PC-3 (cell line): ENCODE data around the gene ADAM12. TPM values are rescaled to one million over a fixed set of nuclear protein-coding genes. Genes with fewer than 3 reads are reported as not detected.

Source experiments
- ATAC-seq: fragments of 200-7000 bp; cut with Tn5 transposase; 2 replicates; pipeline ENCODE4 v1.9.1; 2020; ENCODE audit warnings: mild to moderate bottlenecking, moderate library complexity
- BruUV-seq: library from RNA; stranded (reverse); fragments of 400-500 nt; replicated peaks from 2 replicates; lab custom pipeline; 2021; lab: Mats Ljungman, UMichigan
- CTCF ChIA-PET: fragments of 300-600 bp; sonication (Branson Sonifier 250); formaldehyde crosslinking; loops from one replicate; lab custom pipeline; 2022; ENCODE audit warnings: antibody characterized with exemption; lab: Charles Lee
- POLR2A ChIA-PET: fragments of 300-600 bp; sonication (Branson Sonifier 250); formaldehyde crosslinking; loops from one replicate; lab custom pipeline; 2022; ENCODE audit warnings: antibody characterized with exemption; ENCODE audit not compliant: unreplicated experiment; lab: Charles Lee
- DNase-seq: peaks from one replicate; pipeline ENCODE4 v3.0.0-alpha.2; 2015
- H2AFZ ChIP-seq: fragments of 300-600 bp; sonication (generic); 2 replicates; pipeline ENCODE4 v1.6.0; 2016; ENCODE audit warnings: antibody characterized with exemption, low read length
- H3F3A ChIP-seq: fragments of 300-600 bp; sonication (generic); one replicate; pipeline ENCODE4 v1.6.0; 2017; ENCODE audit warnings: antibody characterized with exemption, low read length, control low read depth, mild to moderate bottlenecking; ENCODE audit not compliant: unreplicated experiment
- H3K27ac ChIP-seq: fragments of 300-600 bp; sonication (generic); 2 replicates; pipeline ENCODE4 v1.5.1; 2016; ENCODE audit warnings: mild to moderate bottlenecking, low read length
- H3K27me3 ChIP-seq: fragments of 300-600 bp; sonication (generic); 2 replicates; pipeline ENCODE4 v1.6.1; 2016; ENCODE audit warnings: low read length, mixed read lengths
- H3K36me3 ChIP-seq: fragments of 300-600 bp; sonication (generic); 2 replicates; pipeline ENCODE4 v1.6.1; 2016; ENCODE audit warnings: low read depth, mixed run types, low read length, mixed read lengths
- H3K4me1 ChIP-seq: fragments of 300-600 bp; sonication (generic); 2 replicates; pipeline ENCODE4 v1.5.1; 2016; ENCODE audit warnings: low read length; ENCODE audit not compliant: insufficient read depth
- H3K4me2 ChIP-seq: fragments of 300-600 bp; sonication (generic); 2 replicates; pipeline ENCODE4 v1.6.0; 2016; ENCODE audit warnings: low read length
- H3K4me3 ChIP-seq: fragments of 300-600 bp; sonication (generic); 2 replicates; pipeline ENCODE4 v1.5.1; 2016; ENCODE audit warnings: mild to moderate bottlenecking, low read length, mixed read lengths
- H3K79me2 ChIP-seq: fragments of 300-600 bp; sonication (generic); 2 replicates; pipeline ENCODE4 v1.6.1; 2017; ENCODE audit warnings: low read length, mixed read lengths
- H3K9ac ChIP-seq: fragments of 300-600 bp; sonication (generic); 2 replicates; pipeline ENCODE4 v1.6.0; 2016; ENCODE audit warnings: mild to moderate bottlenecking, low read length
- H3K9me2 ChIP-seq: fragments of 300-600 bp; sonication (generic); replicated peaks from 2 replicates; pipeline ENCODE4 v1.6.1; 2016; ENCODE audit warnings: mixed run types, low read length, mixed read lengths
- H3K9me3 ChIP-seq: fragments of 300-600 bp; sonication (generic); 2 replicates; pipeline ENCODE4 v1.6.1; 2016; ENCODE audit warnings: low read length, mixed read lengths
- H4K20me1 ChIP-seq: fragments of 300-600 bp; sonication (generic); 2 replicates; pipeline ENCODE4 v1.6.1; 2016; ENCODE audit warnings: low read length, mixed read lengths
- EZH2 ChIP-seq: fragments of 300-600 bp; sonication (generic); IDR thresholded peaks from one replicate; pipeline ENCODE4 v1.6.1; 2017; ENCODE audit warnings: antibody characterized with exemption, mild to moderate bottlenecking, low read length; ENCODE audit not compliant: unreplicated experiment
- EZH2phosphoT487 ChIP-seq: fragments of 300-600 bp; sonication (generic); IDR thresholded peaks from 2 replicates; pipeline ENCODE4 v1.6.1; 2018; ENCODE audit warnings: mild to moderate bottlenecking, antibody characterized with exemption, low read length, borderline replicate concordance
- intact Hi-C: fragments of 100-400 bp; cut with micrococcal nuclease; formaldehyde crosslinking; loops from 2 replicates; pipeline ENCODE4 v1.9.0; 2023
- total RNA-seq: library from RNA; depleted of rRNA; stranded (reverse); fragments of >200 nt; gene quantifications from 2 replicates; pipeline ENCODE4 v1.2.3, GENCODE V29; 2014
- TF ChIP-seq, protein P1 (sequence below): fragments of 300-600 bp; sonication (generic); conservative IDR thresholded peaks from 2 replicates; pipeline ENCODE4 v1.5.1; 2017; ENCODE audit warnings: antibody characterized with exemption, low read depth, mild to moderate bottlenecking, low read length

The ADAM12 gene
- total RNA-seq, 1 experiment from 2014 or later = 3.4 TPM

DNA sequence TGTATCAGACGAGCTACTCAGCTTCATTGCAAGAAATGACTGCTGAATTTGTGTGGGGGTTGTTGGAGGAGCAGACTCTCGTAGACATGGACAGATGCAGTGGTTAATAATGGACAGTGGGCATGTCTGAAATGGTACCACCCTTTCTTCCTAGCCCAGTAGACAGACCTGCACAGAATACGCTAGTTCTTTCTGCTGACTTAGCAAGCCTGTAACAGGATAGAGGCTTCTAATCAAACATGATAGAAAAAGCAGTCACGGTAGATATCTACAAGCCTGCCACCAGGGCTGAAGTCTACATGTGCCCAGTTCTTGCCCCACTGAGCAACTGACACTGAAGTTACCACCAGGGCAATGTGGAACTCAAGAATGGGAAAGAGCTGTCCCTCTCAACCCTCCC, 303.9 kb downstream of the ADAM12 start:
- no peaks in the 10 kb centered on the region for H3K36me3 ChIP-seq
- no peak overlapping the region for H3K4me2 ChIP-seq
- H3K4me3 ChIP-seq = no peak overlapping the region
- ATAC-seq (no peak), DNase-seq (no peak)
- no peaks in the 10 kb centered on the region for H3K79me2 ChIP-seq
- H3K27me3 ChIP-seq = no peaks in the 10 kb centered on the region
- H3K27ac ChIP-seq = no peak overlapping the region
- no TSS peak for BruUV-seq
- H3K4me1 ChIP-seq = no peaks in the 10 kb centered on the region
- intact Hi-C loops = no loop called here
- ChIA-PET CTCF (no interaction called here), POLR2A (no interaction called here)
- H3F3A ChIP-seq = no peaks in the 10 kb centered on the region
- no peaks in the 10 kb centered on the region for H3K9me2 ChIP-seq
- TF ChIP-seq, protein P1, sequence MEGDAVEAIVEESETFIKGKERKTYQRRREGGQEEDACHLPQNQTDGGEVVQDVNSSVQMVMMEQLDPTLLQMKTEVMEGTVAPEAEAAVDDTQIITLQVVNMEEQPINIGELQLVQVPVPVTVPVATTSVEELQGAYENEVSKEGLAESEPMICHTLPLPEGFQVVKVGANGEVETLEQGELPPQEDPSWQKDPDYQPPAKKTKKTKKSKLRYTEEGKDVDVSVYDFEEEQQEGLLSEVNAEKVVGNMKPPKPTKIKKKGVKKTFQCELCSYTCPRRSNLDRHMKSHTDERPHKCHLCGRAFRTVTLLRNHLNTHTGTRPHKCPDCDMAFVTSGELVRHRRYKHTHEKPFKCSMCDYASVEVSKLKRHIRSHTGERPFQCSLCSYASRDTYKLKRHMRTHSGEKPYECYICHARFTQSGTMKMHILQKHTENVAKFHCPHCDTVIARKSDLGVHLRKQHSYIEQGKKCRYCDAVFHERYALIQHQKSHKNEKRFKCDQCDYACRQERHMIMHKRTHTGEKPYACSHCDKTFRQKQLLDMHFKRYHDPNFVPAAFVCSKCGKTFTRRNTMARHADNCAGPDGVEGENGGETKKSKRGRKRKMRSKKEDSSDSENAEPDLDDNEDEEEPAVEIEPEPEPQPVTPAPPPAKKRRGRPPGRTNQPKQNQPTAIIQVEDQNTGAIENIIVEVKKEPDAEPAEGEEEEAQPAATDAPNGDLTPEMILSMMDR = no peak
- TF ChIP-seq EZH2phosphoT487 = no peak
- TF ChIP-seq EZH2 = no peak
- H4K20me1 ChIP-seq = no peaks in the 10 kb centered on the region
- H3K9ac ChIP-seq = no peak overlapping the region
- H2AFZ ChIP-seq = no peak overlapping the region
- no peaks in the 10 kb centered on the region for H3K9me3 ChIP-seq

DNA sequence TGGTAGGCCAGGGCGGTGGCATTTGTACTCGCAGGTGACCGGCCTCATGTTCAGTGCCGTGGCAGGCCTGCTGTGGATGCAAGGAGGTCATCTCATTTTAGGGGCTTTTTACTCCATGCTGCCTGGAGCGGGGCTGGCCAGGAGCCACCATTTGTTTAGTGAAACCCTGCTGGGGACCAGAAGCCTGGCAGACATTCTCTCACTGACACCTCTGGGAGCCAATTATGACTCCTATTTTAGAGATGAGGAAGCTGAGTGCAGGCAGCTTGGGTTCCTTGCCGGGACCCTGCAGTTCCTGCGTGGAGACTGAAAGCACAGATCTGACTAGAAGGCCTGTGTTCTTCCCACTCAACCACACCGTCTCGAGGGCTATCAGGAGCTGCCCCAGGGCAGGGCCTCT, 305.3 kb downstream of the ADAM12 start:
- Histone ChIP-seq H3K79me2 (no peaks in the 10 kb centered on the region), H3K9ac (no peak overlapping the region), H3K9me3 (no peaks in the 10 kb centered on the region), H3F3A (no peaks in the 10 kb centered on the region), H3K4me3 (no peak overlapping the region), H3K9me2 (no peaks in the 10 kb centered on the region), H3K4me1 (no peaks in the 10 kb centered on the region), H3K27ac (no peak overlapping the region), H3K4me2 (no peak overlapping the region), H2AFZ (no peak overlapping the region), H3K36me3 (no peaks in the 10 kb centered on the region), H3K27me3 (no peaks in the 10 kb centered on the region), H4K20me1 (no peaks in the 10 kb centered on the region)
- TF ChIP-seq EZH2phosphoT487 (no peak), EZH2 (no peak)
- TF ChIP-seq, protein P1 = no peak
- ATAC-seq (no peak), DNase-seq (no peak)
- POLR2A ChIA-PET = no interaction called here
- CTCF ChIA-PET = no interaction called here
- no TSS peak for BruUV-seq
- intact Hi-C loops = no loop called here

GRCh38 chr10:126081841-126082466, 306.3 kb downstream of the ADAM12 start:
- H3K4me3 ChIP-seq = no peak overlapping the region
- ATAC-seq (no peak), DNase-seq (no peak)
- no peak overlapping the region for H3K9ac ChIP-seq
- H3K9me3 ChIP-seq = no peaks in the 10 kb centered on the region
- H2AFZ ChIP-seq = no peak overlapping the region
- BruUV-seq = no TSS peak
- ChIA-PET POLR2A (no interaction called here), CTCF (interaction anchor here (0.7 kb wide), 1 partner anchor 177 kb away, joined by 10 read pairs; no protein-coding TSS in a partner anchor)
- no peaks in the 10 kb centered on the region for H3K9me2 ChIP-seq
- H3F3A ChIP-seq = no peaks in the 10 kb centered on the region
- no peaks in the 10 kb centered on the region for H3K4me1 ChIP-seq
- H3K27me3 ChIP-seq = no peaks in the 10 kb centered on the region
- no peaks in the 10 kb centered on the region for H3K36me3 ChIP-seq
- no peaks in the 10 kb centered on the region for H3K79me2 ChIP-seq
- H4K20me1 ChIP-seq = no peaks in the 10 kb centered on the region
- no peak overlapping the region for H3K27ac ChIP-seq
- H3K4me2 ChIP-seq = no peak overlapping the region
- intact Hi-C loops = no loop called here
- TF ChIP-seq EZH2 (no peak), EZH2phosphoT487 (no peak)
- TF ChIP-seq, protein P1 = no peak
